GM12878 (cell line): Measurements from ENCODE around the gene DPF3. TPM values are rescaled to one million over a fixed set of nuclear protein-coding genes. Genes with fewer than 3 reads are reported as not detected.

ENCODE experiments used
- ATAC-seq: fragments of 200-7000 bp; cut with Tn5 transposase; 3 replicates; pipeline ENCODE4 v1.9.1; 2020; ENCODE audit warnings: mild to moderate bottlenecking, moderate library complexity
- BruUV-seq: library from RNA; stranded (reverse); fragments of 400-500 nt; replicated peaks from 2 replicates; lab custom pipeline; 2021; lab: Mats Ljungman, UMichigan
- CTCF ChIA-PET: fragments of 300-600 bp; sonication (Branson Sonifier 250); formaldehyde crosslinking; extraction: SDS; loops from one replicate; lab custom pipeline; 2021; ENCODE audit warnings: inconsistent platforms; lab: Yijun Ruan, JAX
- POLR2A ChIA-PET: fragments of 350-600 bp; formaldehyde crosslinking; extraction: SDS; loops from one replicate; lab custom pipeline; 2021; ENCODE audit warnings: inconsistent platforms; lab: Charles Lee
- RAD21 ChIA-PET: fragments of 300-600 bp; sonication (Branson Sonifier 250); formaldehyde crosslinking; loops from one replicate; lab custom pipeline; 2023; ENCODE audit warnings: antibody characterized with exemption; ENCODE audit not compliant: unreplicated experiment; lab: Charles Lee
- SMC1A ChIA-PET: fragments of 300-600 bp; sonication (Branson Sonifier 250); formaldehyde crosslinking; loops from one replicate; lab custom pipeline; 2023; ENCODE audit not compliant: unreplicated experiment, uncharacterized antibody; lab: Charles Lee
- DNase-seq: peaks from one replicate; pipeline ENCODE4 v3.0.0-alpha.2; 2011; ENCODE audit warnings: low read depth, low spot score
- FAIRE-seq: peaks from 3 replicates; lab custom pipeline; 2011; peaks lifted over from hg19 to GRCh38; lab: Jason Lieb, UNC
- H2AFZ ChIP-seq: 2 replicates; pipeline ENCODE4 v1.6.0; 2011; ENCODE audit warnings: low read depth, low read length, control low read depth; ENCODE audit not compliant: control insufficient read depth
- H3K27ac ChIP-seq: 2 replicates; pipeline ENCODE4 v1.5.1; 2011; ENCODE audit warnings: control low read depth; ENCODE audit not compliant: control insufficient read depth, insufficient read depth
- H3K27me3 ChIP-seq, 2 experiments: replicated peaks in 1 of 2; 2 replicates each; pipeline versions ENCODE4 v1.6.0 to v1.6.1; 2011; ENCODE audit warnings: low read length in 1 of 2; ENCODE audit not compliant: control insufficient read depth in 2 of 2, insufficient read depth in 2 of 2
- H3K36me3 ChIP-seq, 2 experiments: 2 replicates each; pipeline ENCODE4 v1.5.1; 2011; ENCODE audit warnings: low read length in 1 of 2; ENCODE audit not compliant: control insufficient read depth in 2 of 2, insufficient read depth in 2 of 2
- H3K4me1 ChIP-seq: 2 replicates; pipeline ENCODE4 v1.6.1; 2011; ENCODE audit warnings: mild to moderate bottlenecking, low read length, moderate library complexity, mixed read lengths; ENCODE audit not compliant: control insufficient read depth, insufficient read depth
- H3K4me2 ChIP-seq: 2 replicates; pipeline ENCODE4 v1.6.0; 2011; ENCODE audit warnings: control low read depth; ENCODE audit not compliant: control insufficient read depth, insufficient read depth
- H3K4me3 ChIP-seq: fragments of 200-600 bp; sonication (generic); 2 replicates; pipeline ENCODE4 v1.5.1; 2016
- H3K79me2 ChIP-seq: 2 replicates; pipeline ENCODE4 v1.6.0; 2011; ENCODE audit warnings: low read length; ENCODE audit not compliant: control insufficient read depth, insufficient read depth
- H3K9ac ChIP-seq: 2 replicates; pipeline ENCODE4 v1.8.0; 2011; ENCODE audit warnings: low read length, control low read depth, mixed read lengths; ENCODE audit not compliant: control insufficient read depth, insufficient read depth
- H3K9me3 ChIP-seq: replicated peaks from 3 replicates; pipeline ENCODE4 v1.5.1; 2011; ENCODE audit warnings: mild to moderate bottlenecking, low read length; ENCODE audit not compliant: control insufficient read depth, insufficient read depth
- H4K20me1 ChIP-seq: 2 replicates; pipeline ENCODE4 v1.6.0; 2011; ENCODE audit not compliant: control insufficient read depth, insufficient read depth
- BMI1 ChIP-seq: fragments of 450-650 bp; IDR thresholded peaks from 2 replicates; pipeline ENCODE4 v1.6.1; 2016; ENCODE audit warnings: mild to moderate bottlenecking, moderate library complexity, borderline replicate concordance
- CBFB ChIP-seq: IDR thresholded peaks from 2 replicates; pipeline ENCODE4 v1.6.1; 2016; ENCODE audit warnings: antibody characterized with exemption, low read depth
- E2F4 ChIP-seq: IDR thresholded peaks from 2 replicates; pipeline ENCODE4 v1.6.1; 2012; ENCODE audit warnings: low read depth, low read length, improper control_type of control experiment
- ESRRA ChIP-seq: IDR thresholded peaks from 2 replicates; pipeline ENCODE4 v1.6.1; 2012; ENCODE audit warnings: mild to moderate bottlenecking, low read length, improper control_type of control experiment
- HDGF ChIP-seq: fragments of 450-650 bp; IDR thresholded peaks from 2 replicates; pipeline ENCODE4 v1.6.1; 2016; ENCODE audit warnings: antibody characterized with exemption
- IRF3 ChIP-seq: fragments of 450-650 bp; IDR thresholded peaks from 2 replicates; pipeline ENCODE4 v1.6.1; 2014; ENCODE audit warnings: mild to moderate bottlenecking
- IRF4 ChIP-seq: IDR thresholded peaks from 2 replicates; pipeline ENCODE4 v1.6.1; 2011; ENCODE audit warnings: low read depth, low read length
- MTA3 ChIP-seq: IDR thresholded peaks from 2 replicates; pipeline ENCODE4 v1.6.1; 2012; ENCODE audit warnings: low read length, inconsistent platforms, borderline replicate concordance
- PAX8 ChIP-seq: fragments of 450-650 bp; IDR thresholded peaks from 2 replicates; pipeline ENCODE4 v1.6.1; 2017; ENCODE audit warnings: mild to moderate bottlenecking, moderate library complexity
- POLR2AphosphoS2 ChIP-seq: IDR thresholded peaks from 2 replicates; pipeline ENCODE4 v1.6.1; 2011; ENCODE audit warnings: low read depth, mild to moderate bottlenecking, low read length, improper control_type of control experiment, moderate library complexity
- RB1 ChIP-seq: fragments of 450-650 bp; formaldehyde crosslinking; IDR thresholded peaks from 2 replicates; pipeline ENCODE4 v1.6.1; 2017; ENCODE audit warnings: mild to moderate bottlenecking, borderline replicate concordance
- RELA ChIP-seq: fragments of 450-650 bp; IDR thresholded peaks from 2 replicates; pipeline ENCODE4 v1.8.0; 2014; ENCODE audit warnings: borderline replicate concordance; ENCODE audit not compliant: partially characterized antibody
- SMAD5 ChIP-seq: IDR thresholded peaks from 2 replicates; pipeline ENCODE4 v1.6.1; 2016; ENCODE audit warnings: antibody characterized with exemption, low read depth
- SRF ChIP-seq, 2 experiments: IDR thresholded peaks; 2 replicates each; pipeline ENCODE4 v1.6.1; 2011; ENCODE audit warnings: low read depth in 2 of 2, low read length in 2 of 2, mild to moderate bottlenecking in 1 of 2, moderate library complexity in 1 of 2
- ZNF622 ChIP-seq: fragments of 450-650 bp; IDR thresholded peaks from 2 replicates; pipeline ENCODE4 v1.6.1; 2017; ENCODE audit warnings: mild to moderate bottlenecking, inconsistent platforms
- WGBS: methylation state at CpG from one replicate; pipeline ENCODE4 v1.1.6; 2016; ENCODE audit warnings: low lambda C conversion rate; ENCODE audit not compliant: insufficient replicate concordance, insufficient coverage; ENCODE audit errors: missing lambda C conversion rate; 5-methylcytosine and 5-hydroxymethylcytosine counted together
- in situ Hi-C: fragments of 300-500 bp; cut with MboI; formaldehyde crosslinking; loops from 9 replicates; pipeline ENCODE4 v1.14.3; 2018; ENCODE audit warnings: mixed read lengths
- intact Hi-C: fragments of 100-400 bp; cut with micrococcal nuclease; formaldehyde crosslinking; loops from one replicate; pipeline ENCODE4 v1.14.2; 2022; ENCODE audit not compliant: unreplicated experiment
- polyA plus RNA-seq, 11 experiments: library from polyadenylated mRNA; depleted of rRNA in 4 of 11; unstranded in 6 of 11; stranded (reverse) in 5 of 11; fragments of >200 nt; fragmentation: Nextera tagmentation in 4 of 11; fragmentation: Illumina TruSeq in 1 of 11; extraction: Ambion mirVana in 4 of 11; extraction: Trizol in 1 of 11; gene quantifications; 1 replicate in 1 of 11; 2 replicates in 10 of 11; pipeline versions ENCODE4 v1.2.1 to v1.2.3, GENCODE V29; 2011 to 2016; ENCODE audit warnings: inconsistent platforms in 2 of 11, missing spikeins in 2 of 11, low read depth in 1 of 11
- total RNA-seq, 4 experiments: library from RNA; depleted of rRNA in 3 of 4; stranded (reverse); fragments of >200 nt in 3 of 4; fragmentation: Illumina TruSeq in 1 of 4; extraction: Trizol in 1 of 4; gene quantifications; 2 replicates each; pipeline versions ENCODE4 v1.2.1 to v1.2.3, GENCODE V29; 2013 to 2021

The DPF3 gene
- total and polyA plus RNA-seq, 10 of the 15 experiments (the other 5 are each of a cell fraction or from before 2014, with no cell fraction given), result 0.69 to 8.0 (median 2.2) TPM

- POLR2A ChIA-PET, result interaction anchor here (0.8 kb wide), 1 partner anchor 390 kb away, joined by 7 read pairs; no protein-coding TSS in a partner anchor
- SMC1A ChIA-PET, result interaction anchor here (0.6 to 2.9 kb wide), 8 partner anchors 9 to 464 kb away, joined by 3 to 23 read pairs (median 4); partner anchors contain the start of gene DPF3
- no peak for DNase-seq
- Histone ChIP-seq H3K79me2 (no peaks in the 10 kb centered on the region), H3K4me1 (peaks cover 7% of the 10 kb centered on the region; the same call in 1 of the 2 replicates), H2AFZ (no peak overlapping the region), H3K27me3 (no peaks in the 10 kb centered on the region), H3K4me2 (no peak overlapping the region), H3K27ac (no peak overlapping the region), H3K36me3 (no peaks in the 10 kb centered on the region), H3K4me3 (no peak overlapping the region), H3K9me3 (no peaks in the 10 kb centered on the region), H4K20me1 (no peaks in the 10 kb centered on the region), H3K9ac (no peak overlapping the region)
- intact Hi-C loops, result no loop called here
- no peak for TF ChIP-seq HDGF
- no peak for TF ChIP-seq CBFB
- no peak for TF ChIP-seq E2F4
- no peak for TF ChIP-seq ESRRA
- TF ChIP-seq IRF3, result no peak
- TF ChIP-seq BMI1, result no peak
- no peak for TF ChIP-seq RB1
- TF ChIP-seq PAX8, result no peak
- no peak for TF ChIP-seq ZNF622
- no peak for TF ChIP-seq IRF4
- TF ChIP-seq SMAD5, result no peak
- TF ChIP-seq SRF (IDR thresholded peaks at IDR 0.05; ENCODE audit: low read depth in 2 of 2, low read length in 2 of 2), result no peak
- no peak for TF ChIP-seq MTA3
- TF ChIP-seq RELA, result no peak
- no peak for TF ChIP-seq POLR2AphosphoS2
- in situ Hi-C loops, result loop anchor here (5.0 kb wide), 1 partner anchor 392 kb away; no protein-coding TSS in a partner anchor
- WGBS, result 73% methylated on average over 5 of the region's 5 CpGs
- BruUV-seq, result no TSS peak
- ATAC-seq, result no peak
- FAIRE-seq, result no peak
- CTCF ChIA-PET, result interaction anchor here (0.8 to 14.5 kb wide), 6 partner anchors 10 to 394 kb away, joined by 3 to 520 read pairs (median 7); partner anchors contain the start of gene DPF3
- RAD21 ChIA-PET, result interaction anchor here (0.7 to 3.0 kb wide), 5 partner anchors 15 to 394 kb away, joined by 3 to 32 read pairs (median 3); partner anchors contain the start of gene DPF3
Measured at GRCh38 chr14:72909163-72909562, 15.3 kb upstream of the DPF3 start.
